ENCODE results near the gene SYT2. TPM values are rescaled to one million over a fixed set of nuclear protein-coding genes. Genes with fewer than 3 reads are reported as not detected.
"Not testable (repeated sequence)": the region's sequence is repeated elsewhere in the genome, so short reads cannot be mapped to it uniquely, and the experiment has no call there.

The SYT2 gene
- total and polyA plus RNA-seq, 2 experiments from 2014 or later = 0.03 to 0.68 TPM

DNA sequence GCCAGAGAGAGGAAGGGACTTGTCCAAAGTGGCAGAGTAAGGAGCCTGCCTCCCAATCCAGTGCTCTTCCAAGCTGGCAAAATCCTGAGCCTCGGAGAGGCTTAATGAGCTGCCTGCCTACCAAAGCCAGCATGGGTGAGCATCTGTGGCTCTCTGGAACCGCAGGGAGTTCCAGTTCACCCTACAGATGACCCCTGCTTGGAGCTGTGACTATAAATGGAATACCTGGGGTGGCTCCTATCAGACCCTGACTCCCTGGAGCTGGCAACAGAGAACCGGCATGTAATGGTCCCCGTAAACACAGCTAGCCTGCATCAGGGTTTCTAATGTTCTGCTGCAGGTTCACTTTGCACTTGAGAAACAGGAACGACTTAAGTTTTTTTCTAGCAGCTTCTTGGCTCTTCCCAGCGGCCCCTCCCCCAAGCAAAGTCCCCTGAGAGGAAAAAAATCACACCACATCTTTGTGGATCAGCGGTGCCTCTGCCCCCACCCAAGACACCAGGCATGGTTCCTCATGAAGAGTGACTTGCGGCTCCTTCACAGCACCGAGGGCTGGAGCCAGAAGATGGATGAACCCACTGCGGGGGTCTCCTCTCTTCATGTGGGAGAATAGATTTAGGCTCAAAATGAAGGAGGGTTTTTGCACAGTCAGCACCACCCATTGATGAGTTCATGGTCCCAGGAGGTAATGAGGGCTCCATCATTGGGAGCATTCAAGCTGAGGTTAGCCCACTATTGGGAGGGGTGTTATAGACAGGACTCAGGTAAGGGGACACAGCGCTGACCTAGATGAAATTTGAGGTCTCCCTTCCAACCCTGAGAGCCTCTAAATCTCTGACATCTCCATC lies 79.0 kb downstream of the SYT2 start:
- DNase-seq (ENCODE audit: low read depth in 1 of 2, low spot score in 1 of 2) = peak in 1 of 2 donors; percentile 27
- H3K27ac ChIP-seq = no peak overlapping the region
- TF ChIP-seq, protein P1, sequence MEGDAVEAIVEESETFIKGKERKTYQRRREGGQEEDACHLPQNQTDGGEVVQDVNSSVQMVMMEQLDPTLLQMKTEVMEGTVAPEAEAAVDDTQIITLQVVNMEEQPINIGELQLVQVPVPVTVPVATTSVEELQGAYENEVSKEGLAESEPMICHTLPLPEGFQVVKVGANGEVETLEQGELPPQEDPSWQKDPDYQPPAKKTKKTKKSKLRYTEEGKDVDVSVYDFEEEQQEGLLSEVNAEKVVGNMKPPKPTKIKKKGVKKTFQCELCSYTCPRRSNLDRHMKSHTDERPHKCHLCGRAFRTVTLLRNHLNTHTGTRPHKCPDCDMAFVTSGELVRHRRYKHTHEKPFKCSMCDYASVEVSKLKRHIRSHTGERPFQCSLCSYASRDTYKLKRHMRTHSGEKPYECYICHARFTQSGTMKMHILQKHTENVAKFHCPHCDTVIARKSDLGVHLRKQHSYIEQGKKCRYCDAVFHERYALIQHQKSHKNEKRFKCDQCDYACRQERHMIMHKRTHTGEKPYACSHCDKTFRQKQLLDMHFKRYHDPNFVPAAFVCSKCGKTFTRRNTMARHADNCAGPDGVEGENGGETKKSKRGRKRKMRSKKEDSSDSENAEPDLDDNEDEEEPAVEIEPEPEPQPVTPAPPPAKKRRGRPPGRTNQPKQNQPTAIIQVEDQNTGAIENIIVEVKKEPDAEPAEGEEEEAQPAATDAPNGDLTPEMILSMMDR (IDR thresholded peaks at IDR 0.05; ENCODE audit: low read depth, low read length) = no peak
- H3K27me3 ChIP-seq = no peaks in the 10 kb centered on the region
- H3K36me3 ChIP-seq = no peaks in the 10 kb centered on the region
- H3K4me3 ChIP-seq = no peak overlapping the region
- H3K4me1 ChIP-seq (ENCODE audit: low read depth) = no peaks in the 10 kb centered on the region
- no peaks in the 10 kb centered on the region for H3K9me3 ChIP-seq (ENCODE audit: low read depth)

- H3K4me3 ChIP-seq = no peak overlapping the region
- TF ChIP-seq, protein P1 (IDR thresholded peaks at IDR 0.05; ENCODE audit: low read depth, low read length) = no peak
- no peak for DNase-seq (ENCODE audit: low read depth in 1 of 2, low spot score in 1 of 2)
- no peak overlapping the region for H3K27ac ChIP-seq
- no peaks in the 10 kb centered on the region for H3K4me1 ChIP-seq (ENCODE audit: low read depth)
- H3K9me3 ChIP-seq (ENCODE audit: low read depth) = no peaks in the 10 kb centered on the region
- no peaks in the 10 kb centered on the region for H3K36me3 ChIP-seq
- no peaks in the 10 kb centered on the region for H3K27me3 ChIP-seq
These were observed 79.7 kb downstream of the SYT2 start for GRCh38 chr1:202630541-202630940.

GRCh38 chr1:202630096-202630495 lies 80.2 kb downstream of the SYT2 start:
- not testable (repeated sequence) for H3K4me3 ChIP-seq; H3K27me3 ChIP-seq; H3K4me1 ChIP-seq (ENCODE audit: low read depth); H3K9me3 ChIP-seq (ENCODE audit: low read depth); H3K36me3 ChIP-seq; H3K27ac ChIP-seq; DNase-seq (ENCODE audit: low read depth in 1 of 2, low spot score in 1 of 2)

GRCh38 chr1:202629257-202629811 lies 80.9 kb downstream of the SYT2 start:
- not testable (repeated sequence) for H3K9me3 ChIP-seq (ENCODE audit: low read depth); H3K4me1 ChIP-seq (ENCODE audit: low read depth); DNase-seq (ENCODE audit: low read depth in 1 of 2, low spot score in 1 of 2); H3K27ac ChIP-seq; H3K27me3 ChIP-seq; H3K36me3 ChIP-seq; H3K4me3 ChIP-seq

DNA sequence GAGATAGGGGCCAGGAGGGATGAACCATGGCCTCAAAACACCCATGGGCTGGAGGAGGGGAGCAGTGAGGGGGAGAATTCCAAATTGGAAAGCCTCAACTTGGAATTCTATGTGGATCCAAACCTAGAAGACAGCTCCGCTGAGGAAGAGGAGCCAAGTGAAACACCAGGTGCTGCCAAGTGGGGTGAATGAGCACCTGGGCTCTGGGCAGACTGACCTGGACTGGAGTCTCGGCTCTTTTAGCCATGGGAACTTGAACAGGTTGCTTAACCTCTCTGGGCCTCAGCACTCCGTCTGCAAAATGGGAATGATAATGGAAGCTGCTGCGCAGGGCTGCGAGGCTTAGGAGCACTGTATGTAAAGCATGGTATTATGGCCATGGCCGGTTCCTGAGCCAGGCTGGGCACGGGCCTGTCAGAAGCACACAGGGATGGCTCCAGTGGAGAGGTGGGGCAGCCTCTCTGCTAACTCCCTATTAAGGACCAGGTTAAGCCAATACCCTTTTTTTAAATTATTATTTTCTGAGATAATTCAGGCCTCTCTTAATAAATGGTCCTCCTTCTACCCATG lies 81.5 kb downstream of the SYT2 start:
- H3K4me3 ChIP-seq = no peak overlapping the region
- H3K4me1 ChIP-seq (ENCODE audit: low read depth) = no peaks in the 10 kb centered on the region
- H3K36me3 ChIP-seq = no peaks in the 10 kb centered on the region
- TF ChIP-seq, protein P1 (IDR thresholded peaks at IDR 0.05; ENCODE audit: low read depth, low read length) = no peak
- H3K27me3 ChIP-seq = no peaks in the 10 kb centered on the region
- no peak for DNase-seq (ENCODE audit: low read depth in 1 of 2, low spot score in 1 of 2)
- no peak overlapping the region for H3K27ac ChIP-seq
- no peaks in the 10 kb centered on the region for H3K9me3 ChIP-seq (ENCODE audit: low read depth)

DNA sequence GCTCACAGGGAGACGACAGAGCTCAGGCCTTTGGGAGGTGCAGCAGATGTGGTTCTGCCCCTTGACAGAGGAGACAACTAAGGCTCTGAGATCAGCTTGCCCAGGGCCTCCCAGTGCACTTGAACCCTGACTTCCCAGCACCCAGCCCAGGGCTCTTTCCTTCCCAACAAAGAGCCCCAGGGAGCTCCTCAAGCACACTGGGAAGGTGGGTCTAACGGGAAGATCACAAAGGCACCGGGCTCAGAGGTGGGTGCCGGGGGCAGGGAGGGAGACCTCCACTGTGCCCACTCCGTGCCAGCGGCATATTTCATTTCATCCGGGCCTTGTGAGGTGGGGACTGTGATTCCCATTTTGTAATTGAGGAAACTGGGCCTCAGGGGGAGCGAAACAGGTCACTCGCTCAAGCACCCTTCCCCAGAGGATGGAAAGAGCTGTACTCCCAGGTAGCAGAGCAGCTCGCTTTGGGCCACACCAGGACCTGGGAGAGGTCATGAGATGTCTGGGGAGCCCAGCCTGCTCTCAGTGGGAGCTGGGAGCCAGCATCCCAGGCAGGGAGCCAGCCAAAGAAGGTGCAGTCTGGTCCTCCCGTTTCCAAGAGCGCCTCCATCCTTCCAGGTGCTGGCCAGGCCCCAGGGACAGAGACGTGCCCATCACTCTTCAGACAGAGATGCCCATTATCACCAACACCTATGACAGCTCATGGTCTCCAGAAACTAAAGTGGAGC lies 82.3 kb downstream of the SYT2 start:
- H3K27me3 ChIP-seq = no peaks in the 10 kb centered on the region
- no peak overlapping the region for H3K27ac ChIP-seq
- H3K4me1 ChIP-seq (ENCODE audit: low read depth) = no peaks in the 10 kb centered on the region
- no peaks in the 10 kb centered on the region for H3K9me3 ChIP-seq (ENCODE audit: low read depth)
- no peaks in the 10 kb centered on the region for H3K36me3 ChIP-seq
- TF ChIP-seq, protein P1 (IDR thresholded peaks at IDR 0.05; ENCODE audit: low read depth, low read length) = no peak
- H3K4me3 ChIP-seq = no peak overlapping the region
- no peak for DNase-seq (ENCODE audit: low read depth in 1 of 2, low spot score in 1 of 2)

DNA sequence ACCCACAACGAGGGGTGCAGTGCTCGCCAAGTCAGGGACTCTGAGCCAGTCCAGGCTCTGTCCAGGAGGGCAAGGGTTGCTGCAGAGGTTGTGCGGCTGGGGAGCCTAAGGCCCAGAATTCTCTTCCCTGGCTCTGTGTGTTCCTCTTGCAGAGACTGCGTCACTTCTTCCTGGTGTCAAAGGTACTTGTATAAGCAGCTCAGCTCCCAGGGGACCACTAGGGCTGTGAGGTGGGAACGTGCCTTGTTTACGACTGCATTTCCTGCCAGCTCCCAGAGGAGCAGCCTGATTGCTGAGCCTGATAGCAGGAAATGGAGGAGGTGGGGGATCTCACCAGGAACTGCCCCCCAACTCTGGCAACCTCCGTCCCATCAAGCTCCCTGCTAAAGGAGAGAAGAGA lies 83.2 kb downstream of the SYT2 start:
- H3K36me3 ChIP-seq; H3K4me3 ChIP-seq; H3K27me3 ChIP-seq; H3K9me3 ChIP-seq (ENCODE audit: low read depth); H3K4me1 ChIP-seq (ENCODE audit: low read depth); H3K27ac ChIP-seq; DNase-seq (ENCODE audit: low read depth in 1 of 2, low spot score in 1 of 2): not testable (repeated sequence)
